CD4-positive, alpha-beta T cell treated with Interferon gamma for 1 hour (primary cell): ENCODE results near the gene NBAS.
"Not testable (repeated sequence)": the region's sequence is repeated elsewhere in the genome, so short reads cannot be mapped to it uniquely, and the experiment has no call there.

Source experiments
- DNase-seq: peaks from one replicate; pipeline ENCODE4 v3.0.0-alpha.2; 2020

The NBAS gene

DNA sequence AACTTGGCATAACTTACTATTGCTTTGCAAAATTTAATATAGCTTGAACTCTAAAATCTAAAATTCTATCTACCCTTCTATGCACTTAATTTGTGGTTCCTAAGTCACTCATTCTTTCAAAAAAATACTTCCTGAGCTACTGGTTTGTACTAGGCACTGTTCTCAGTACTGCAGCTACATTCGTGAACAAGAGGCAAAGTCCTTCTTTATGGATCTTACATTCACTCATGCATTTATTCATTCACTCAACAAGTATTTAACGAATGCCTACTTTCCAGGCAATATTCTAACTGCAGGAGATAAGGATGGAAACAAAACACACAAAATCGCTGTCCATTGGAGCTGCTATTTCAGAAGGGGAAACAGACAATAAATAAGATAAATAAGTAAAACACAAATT, 104.8 kb downstream of the NBAS start:
- no peak for DNase-seq

DNA sequence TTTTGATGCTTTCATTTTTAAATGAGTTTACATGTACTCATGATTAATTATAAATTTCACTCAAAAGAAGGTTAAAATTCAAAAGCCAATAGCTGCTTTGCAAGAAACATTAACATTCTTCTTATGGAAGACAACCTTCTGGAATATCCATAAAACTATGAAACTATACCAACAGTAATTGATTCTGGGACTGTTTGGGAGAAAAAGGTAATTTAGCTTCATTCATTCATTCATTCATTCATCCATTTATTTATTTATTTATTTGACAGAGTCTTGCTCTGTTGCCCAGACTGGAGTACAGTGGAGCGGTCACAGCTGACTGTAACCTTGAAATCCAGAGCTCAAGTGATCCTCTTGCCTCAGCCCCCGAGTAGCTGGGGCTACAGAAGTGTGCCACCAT, 110.3 kb downstream of the NBAS start:
- DNase-seq = no peak

DNA sequence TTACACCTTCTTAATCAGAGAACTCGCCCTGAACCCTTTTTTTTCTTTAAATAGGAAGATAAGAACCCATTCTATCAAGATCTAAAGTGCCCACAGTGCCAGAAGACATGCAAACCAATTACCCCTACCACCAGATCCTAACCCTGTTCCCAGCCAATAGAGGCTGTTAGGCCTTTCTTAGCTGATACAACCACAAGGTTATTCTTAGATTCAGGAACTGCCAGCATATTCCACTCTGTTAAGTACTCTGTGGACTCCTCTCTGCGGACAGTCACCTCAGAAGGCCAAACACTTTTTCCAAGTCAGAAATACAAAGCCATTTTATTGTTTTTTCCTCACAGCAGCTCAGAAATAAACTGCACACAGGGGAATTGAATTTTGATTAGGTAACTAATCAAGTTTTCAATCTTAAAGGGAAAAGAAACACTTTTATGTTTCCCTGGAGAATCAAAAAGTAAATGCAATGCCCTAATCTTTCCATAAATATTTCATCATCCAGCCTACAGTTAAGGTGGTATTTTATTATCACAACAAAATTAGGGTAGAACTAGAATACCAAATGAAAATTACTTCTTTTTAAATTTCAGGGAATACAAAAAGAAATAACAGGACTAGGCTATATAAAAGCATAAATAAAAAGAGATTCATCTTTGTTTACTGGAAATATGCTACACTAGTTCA, 111.4 kb downstream of the NBAS start:
- DNase-seq = no peak

DNA sequence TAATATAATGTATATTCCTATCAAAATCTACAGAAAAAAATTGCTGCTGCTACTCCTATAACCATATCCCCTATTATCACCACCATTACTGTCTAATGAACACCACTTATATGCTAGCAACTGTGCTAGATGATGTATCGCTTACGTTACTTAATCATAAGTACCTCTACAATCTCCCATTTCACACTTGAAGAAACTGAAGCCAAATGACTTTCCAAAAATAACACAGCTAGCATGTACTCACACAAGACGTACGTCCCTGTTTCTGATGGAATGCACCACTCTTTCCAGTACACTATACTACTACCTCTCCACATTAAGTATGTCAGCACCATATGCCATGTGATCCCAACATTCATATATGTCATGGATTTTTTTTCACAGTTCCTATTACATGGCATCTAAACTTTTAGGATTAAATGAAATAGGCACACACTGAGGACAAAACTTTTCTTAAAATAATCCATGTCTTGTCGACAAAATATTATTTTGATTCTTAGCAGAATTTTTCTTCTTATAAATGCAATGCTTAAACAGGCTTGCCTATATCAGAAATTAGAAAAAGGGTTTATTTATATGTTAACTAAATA, 112.8 kb downstream of the NBAS start:
- no peak for DNase-seq

DNA sequence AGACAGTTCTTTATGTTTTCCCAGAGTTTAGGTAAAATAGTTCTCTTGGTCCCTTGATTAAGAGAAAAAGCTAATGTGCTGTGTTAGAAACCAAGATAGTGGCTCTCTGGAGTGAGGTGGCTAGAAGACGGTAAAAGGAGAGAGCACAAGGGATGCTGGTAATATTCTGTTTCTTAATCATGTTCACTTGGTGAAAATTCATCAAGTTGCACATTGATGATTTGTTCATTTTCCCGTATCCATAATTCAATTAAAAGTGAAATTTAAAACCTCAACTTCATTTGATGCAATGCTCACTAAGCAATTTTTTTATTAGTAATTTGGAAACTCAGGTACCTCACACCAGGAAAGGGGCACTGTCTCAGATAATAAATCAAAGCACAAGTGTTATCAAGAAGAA, 113.8 kb downstream of the NBAS start:
- no peak for DNase-seq

DNA sequence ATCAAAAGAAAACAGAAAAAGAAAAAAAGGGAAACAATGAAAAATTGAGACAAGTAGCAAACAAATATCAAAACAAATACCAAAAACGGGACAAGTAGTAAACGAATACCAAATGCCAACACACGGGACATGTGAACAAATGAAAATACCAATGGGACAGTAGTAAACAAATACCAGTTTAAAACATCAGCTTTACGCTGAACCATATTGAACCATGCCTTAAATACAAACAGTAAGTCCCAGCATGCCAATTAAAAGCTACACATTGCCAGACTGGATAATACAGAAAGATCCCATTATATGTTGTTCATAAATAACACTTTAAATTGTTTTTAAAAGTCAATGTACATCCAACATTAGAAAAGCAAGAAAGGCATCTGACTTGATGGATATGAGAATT, 114.2 kb downstream of the NBAS start:
- no peak for DNase-seq

DNA sequence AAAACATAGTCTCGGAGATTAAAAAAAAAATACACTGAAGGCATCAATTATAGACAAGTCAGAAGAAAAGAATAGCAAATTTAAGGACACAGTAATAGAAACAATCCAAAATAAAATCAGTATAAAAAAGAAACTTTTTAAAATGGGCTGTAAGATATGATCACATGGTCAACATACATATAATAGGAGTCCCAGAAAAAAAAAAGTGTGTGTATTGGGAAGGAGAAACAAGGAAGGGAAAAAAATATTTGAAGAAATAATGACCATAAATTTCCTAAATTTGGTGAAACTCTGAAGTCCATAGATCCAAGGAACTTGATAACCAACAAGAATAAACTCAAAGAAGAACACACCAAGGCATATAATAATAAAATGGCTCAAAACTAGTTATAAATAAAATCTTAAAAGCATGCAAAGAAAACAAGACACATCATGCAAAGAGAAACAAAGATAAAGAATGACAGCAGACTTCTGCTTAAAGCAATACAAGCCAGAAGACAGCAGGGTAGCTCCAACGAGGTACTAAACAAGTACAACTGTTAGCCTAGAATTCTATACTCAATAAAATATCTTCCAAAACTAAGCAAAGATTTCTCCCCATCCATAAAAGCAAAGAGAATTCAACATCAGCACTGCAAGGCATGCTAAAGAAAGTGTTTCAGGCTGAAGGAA, 115.1 kb downstream of the NBAS start:
- no peak for DNase-seq

DNA sequence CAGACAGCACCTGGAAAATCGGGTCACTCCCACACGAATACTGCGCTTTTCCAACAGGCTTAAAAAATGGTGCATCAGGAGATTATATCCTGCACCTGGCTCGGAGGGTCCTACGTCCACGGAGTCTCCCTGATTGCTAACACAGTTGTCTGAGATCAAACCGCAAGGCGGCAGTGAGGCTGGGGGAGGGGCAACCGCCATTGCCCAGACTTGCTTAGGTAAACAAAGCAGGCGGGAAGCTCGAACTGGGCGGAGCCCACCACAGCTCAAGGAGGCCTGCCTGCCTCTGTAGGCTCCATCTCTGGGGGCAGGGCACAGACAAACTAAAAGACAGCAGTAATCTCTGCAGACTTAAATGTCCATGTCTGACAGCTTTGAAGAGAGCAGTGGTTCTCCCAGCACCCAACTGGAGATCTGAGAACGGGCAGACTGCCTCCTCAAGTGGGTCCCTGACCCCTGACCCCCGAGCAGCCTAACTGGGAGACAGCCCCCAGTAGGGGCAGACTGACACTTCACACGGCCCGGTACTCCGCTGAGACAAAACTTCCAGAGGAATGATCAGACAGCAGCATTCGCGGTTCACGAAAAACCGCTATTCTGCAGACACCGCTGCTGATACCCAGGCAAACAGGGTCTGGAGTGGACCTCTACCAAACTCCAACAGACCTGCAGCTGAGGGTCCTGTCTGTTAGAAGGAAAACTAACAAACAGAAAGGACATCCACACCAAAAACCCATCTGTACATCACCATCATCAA, 121.2 kb downstream of the NBAS start:
- not testable (repeated sequence) for DNase-seq

DNA sequence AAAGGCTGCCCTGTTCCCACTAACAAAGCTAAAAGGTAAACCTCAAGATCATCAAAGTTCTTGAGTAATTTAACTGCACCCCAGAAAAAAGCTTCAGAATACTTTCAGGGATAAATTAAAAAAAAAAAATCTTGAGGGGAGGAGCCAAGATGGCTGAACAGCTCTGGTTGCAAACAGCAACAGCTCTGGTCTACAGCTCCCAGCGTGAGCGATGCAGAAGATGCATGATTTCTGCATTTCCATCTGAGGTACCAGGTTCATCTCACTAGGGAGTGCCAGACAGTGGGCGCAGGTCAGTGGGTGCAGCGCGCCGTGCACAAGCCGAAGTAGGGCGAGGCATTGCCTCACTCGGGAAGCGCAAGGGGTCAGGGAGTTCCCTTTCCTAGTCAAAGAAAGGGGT, 121.8 kb downstream of the NBAS start:
- DNase-seq = not testable (repeated sequence)

DNA sequence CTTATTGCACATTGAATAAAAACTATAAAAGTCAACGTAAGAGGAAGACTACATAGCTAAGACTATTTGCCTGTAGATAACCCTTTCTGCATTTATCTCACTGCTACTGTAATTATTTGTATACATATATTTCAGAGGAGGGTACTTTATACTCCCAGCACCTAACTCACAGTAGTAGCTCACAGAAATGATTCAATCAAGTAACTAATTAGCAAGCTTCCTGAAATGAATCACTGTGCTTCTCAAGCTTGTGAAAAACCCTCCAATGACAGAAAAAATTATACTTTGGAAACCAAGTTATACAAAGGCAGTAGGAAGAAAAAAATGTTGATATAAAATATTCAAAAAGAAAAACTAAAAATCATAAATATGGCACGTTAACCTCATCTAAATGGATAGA, 124.9 kb downstream of the NBAS start:
- DNase-seq = no peak

DNA sequence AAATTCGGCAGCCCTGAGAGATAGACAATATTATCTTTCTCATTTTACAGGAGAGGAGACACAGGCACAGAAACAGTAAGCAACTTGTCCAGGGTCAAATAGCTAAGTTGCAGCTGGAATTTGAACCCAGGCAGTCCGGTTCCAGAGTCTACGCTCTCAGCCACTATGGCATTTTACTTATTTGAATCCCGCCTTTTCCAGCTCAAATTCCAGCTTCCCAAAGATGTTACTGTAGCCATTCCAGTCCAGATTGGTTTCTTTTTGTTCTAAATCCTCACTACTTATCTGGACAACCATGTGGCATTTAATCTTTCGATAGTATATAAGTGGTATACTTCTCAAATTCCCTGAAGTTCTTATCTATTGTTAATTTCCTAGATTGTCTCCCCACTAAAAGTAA, 125.7 kb downstream of the NBAS start:
- DNase-seq = no peak

DNA sequence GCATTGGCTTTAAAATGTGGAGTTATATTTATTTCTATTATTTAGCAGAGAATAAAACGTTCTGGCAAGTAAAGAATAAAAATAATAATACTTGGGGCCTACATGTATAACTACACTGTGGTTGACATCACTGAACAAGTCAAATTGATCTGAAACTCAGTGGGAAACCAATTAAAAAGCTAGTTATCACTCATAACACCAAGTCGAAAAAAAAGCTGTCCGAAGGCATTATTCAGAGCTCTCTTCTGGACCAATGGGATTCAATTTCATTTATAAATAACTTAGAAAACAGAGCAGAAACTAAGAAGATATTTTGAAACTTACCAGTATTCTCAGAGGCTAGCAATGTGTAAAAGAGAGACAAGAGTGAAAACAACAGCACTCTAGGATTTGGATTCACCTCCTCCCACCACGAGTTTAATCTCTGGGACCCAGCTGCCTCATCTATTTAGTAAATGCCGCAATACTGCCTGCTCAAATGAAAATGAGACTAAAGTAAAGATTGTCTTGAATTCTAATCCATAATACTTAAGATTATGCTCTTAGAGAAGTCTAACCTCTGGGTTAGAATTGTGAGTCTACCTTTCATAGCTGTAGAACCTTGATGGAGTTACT, 128.4 kb downstream of the NBAS start:
- no peak for DNase-seq

DNA sequence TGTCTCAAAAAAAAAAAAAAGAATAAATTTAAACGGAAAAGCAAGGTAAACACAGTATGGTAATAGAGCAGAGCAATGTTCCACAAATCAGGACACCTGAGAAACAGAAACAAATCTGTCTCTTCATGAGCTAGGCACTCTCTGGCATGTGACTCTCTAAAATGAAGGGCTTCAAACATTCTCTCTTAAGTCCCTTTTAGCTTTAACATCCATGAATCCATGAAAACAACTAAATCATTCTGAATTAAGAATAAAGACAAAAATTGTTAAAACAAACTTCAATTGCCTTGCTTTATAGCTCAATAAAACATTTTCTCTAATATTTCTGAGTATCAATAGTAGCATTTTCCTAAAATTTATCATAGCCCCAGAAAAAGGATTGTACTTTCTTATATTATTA, 132.1 kb downstream of the NBAS start:
- no peak for DNase-seq

DNA sequence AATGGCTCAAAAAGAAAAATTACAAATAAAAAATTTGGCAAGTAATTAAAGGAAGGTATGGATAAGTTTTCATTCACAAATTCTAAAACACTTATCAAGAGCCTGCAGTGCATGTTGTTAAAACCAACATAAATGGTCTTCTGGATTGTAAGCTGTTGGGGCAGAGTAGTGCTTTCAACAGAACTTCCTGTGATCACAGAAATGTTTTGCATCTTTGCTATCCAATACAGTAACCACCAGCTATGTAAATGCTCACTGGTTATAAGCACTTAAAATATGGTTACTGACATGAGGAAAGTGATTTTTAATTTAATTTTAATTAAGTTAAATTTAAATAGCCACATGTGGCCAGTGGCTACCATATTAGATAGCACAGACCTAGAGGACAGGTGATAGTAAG, 133.1 kb downstream of the NBAS start:
- DNase-seq = no peak

DNA sequence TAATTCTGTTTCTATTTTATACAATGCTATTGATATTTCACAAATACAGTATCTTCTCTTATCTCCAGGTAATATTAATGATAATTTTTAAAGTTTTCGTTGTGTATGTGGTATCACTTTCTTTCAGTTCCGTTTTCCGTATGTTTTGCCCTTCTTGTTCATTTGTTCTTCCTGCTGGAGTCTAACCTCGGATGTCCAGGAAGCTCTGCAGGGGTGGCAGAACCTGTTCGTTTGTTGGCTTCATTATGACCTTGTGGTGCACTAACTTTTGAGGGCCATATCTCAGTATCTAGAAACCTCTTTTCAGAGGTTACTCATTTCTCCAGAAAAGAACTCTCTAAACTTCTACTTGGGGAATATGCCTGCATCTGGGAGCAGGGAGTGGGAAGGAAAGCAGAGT, 134.5 kb downstream of the NBAS start:
- DNase-seq = no peak

DNA sequence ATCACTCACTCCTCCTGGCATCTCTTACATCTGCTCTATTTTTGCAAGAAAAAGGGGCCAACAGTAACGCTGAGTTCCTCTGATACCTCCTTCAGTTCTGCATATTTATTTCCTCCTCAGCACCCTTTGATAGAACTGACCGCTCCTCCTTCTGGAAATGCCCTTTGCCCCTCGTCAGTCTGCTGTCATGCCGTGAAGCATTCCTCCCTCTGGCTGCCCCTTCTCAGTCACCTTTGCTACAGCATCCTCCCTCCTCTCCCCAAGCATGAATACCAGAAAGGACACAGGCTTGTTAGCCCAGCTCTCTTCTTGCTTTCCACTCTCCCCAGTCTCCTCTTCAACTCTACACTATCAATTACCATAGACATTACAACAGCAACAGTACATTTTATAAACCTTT, 135.4 kb downstream of the NBAS start:
- no peak for DNase-seq

DNA sequence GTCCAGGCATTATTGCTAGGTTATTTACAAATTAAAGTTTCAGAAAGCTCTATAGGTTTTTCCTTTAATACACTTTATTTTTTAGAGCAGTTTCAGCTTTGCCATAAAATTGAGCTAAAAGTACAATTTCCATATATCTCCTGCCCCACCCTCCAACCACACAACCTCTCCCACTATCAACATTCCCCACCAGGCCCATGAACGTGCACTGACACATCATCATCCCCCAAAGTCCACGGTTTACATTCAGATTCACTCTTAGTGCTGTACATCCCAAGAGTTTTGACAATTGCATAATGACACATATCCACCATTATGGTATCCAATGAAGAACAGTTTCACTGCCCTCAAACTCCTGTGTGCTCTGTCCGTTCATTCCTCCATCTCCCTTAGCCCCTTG, 139.4 kb downstream of the NBAS start:
- no peak for DNase-seq

DNA sequence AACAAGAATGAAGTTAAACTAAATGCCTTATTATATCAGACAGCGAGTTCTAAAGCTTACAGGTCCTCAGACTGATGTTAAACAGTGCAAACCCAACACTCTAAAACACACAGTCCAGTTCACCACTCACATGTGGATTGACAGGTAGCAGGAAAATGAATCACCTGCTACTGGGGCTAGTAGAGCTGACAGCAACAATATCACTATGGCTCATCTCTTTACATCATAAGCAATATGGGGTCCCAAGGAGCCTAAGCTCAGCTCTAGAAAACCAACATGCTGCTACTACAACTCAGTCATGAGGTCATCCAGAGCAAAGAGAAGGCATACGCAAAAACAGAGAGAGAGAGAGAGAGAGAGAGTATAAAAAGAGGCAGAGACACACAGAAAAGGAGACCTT, 145.4 kb downstream of the NBAS start:
- DNase-seq = no peak

DNA sequence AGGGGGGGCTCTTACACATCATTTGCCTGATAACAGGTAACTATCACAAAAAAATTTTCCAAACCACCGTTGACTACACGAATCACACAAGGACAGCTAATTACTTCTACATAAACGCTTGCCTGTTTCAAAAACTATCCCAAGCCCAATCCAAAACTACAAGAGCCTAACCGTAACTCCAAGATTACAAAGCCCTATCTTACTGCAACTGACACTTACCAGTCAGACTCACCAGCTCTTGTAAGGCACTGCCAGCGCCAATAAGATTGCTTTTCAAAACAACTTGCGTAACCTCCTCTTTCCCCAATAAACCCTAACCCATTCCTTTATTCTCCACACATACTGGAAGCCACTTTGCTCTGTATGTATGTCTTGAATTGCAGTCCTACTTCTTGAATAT, 148.4 kb downstream of the NBAS start:
- DNase-seq = no peak

DNA sequence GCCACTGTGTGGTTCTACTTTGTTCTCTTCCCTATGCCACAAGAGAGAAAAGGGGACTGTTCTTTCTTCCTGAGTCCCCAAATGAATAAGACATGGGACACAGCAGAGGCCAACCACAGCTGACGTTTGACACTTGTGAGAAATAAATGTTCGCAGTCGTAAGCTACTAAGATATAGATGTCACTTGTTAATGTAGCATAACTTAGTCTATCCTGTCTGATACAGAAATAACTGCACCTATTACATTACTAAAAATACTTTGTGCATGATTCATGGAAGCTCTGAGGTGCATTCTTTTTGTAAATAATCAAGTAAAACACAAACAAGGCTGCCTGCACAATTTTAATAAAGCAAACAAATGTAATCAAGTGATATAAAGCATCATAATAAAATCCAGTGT, 148.8 kb downstream of the NBAS start:
- DNase-seq = no peak

DNA sequence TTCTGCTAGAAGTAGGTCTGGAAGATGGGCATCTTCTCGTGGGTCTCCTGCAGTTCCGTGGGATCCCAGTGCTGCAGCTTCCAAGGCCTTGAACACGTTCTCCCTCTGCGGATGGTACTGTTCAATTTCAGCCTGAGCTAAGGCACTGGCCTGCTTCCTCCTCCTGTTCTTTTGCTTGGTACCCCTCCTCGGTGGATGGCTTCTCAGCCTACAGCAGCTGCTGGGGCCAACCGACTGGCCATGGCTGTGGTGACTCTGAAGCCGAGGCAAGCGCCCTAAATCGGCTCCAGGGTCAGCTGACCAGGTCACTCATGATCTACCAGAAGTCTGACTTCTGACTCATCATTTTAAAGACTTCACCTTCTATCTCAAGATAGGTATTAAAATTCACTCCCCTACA, 150.2 kb downstream of the NBAS start:
- DNase-seq = no peak

DNA sequence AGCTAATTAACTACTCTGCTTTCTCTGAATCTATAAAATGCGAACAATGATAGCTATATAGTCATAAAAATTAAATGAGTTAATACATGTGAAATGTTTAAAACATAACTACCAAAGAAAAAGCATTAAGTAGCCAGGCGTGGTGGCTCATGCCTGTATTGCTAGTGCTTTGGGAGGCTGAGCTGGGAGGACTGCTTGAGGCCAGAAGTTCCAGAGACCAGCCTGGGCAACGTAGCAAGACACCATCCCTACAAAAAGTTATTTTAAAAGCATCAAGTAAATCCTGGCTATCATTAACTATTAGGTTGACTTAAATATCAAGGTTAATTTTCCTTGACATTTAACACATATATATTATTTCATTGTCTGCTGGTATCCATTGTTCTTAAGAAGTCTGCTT, 152.4 kb downstream of the NBAS start:
- no peak for DNase-seq

DNA sequence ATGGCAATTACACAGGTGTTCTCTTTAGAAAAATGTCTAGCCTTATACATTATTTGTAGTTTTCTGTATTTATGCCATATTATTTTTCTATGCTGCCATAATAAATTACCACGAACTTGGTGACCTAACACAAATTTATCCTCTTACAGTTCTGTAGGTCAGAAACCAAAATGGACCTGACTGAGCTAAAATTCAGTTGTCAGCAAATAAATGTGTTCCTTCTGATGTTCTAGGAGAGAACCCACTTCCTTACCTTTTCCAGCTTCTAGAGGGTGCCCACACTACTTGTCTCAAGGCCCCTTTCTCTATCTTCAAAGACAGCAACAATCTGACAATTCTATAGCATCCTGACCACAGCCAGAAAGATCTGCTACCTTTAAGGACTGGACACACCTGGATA, 153.5 kb downstream of the NBAS start:
- no peak for DNase-seq

DNA sequence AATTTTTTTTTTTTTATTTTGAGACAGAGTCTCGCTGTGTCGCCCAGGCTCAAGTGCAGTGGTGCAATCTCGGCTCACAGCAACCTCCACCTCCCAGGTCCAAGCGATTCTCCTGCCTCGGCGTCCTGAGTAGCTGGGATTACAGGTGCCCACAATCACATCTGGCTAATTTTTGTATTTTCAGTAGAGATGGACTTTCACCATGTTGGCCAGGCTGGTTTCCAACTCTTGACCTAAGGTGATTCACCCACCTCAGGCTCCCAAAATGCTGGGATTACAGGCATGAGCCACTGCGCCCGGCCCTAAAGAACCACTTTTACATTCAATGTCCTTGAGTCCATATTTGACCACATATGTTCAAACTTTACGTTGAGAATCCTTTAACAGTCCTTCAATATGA, 156.6 kb downstream of the NBAS start:
- DNase-seq = not testable (repeated sequence)
